GM19239 (cell line): ENCODE measurements around the gene SORBS1.
"Not testable (repeated sequence)": the region's sequence is repeated elsewhere in the genome, so short reads cannot be mapped to it uniquely, and the experiment has no call there.

Source experiments
- DNase-seq: peaks from one replicate; pipeline ENCODE4 v3.0.0; 2011; ENCODE audit warnings: low spot score; ENCODE audit not compliant: insufficient read length
- FAIRE-seq: peaks from 2 replicates; lab custom pipeline; 2011; peaks lifted over from hg19 to GRCh38; lab: Jason Lieb, UNC

Gene SORBS1

GRCh38 chr10:95472304-95473088 lies 88.7 kb downstream of the SORBS1 start:
- DNase-seq = no peak
- no peak for FAIRE-seq

DNA sequence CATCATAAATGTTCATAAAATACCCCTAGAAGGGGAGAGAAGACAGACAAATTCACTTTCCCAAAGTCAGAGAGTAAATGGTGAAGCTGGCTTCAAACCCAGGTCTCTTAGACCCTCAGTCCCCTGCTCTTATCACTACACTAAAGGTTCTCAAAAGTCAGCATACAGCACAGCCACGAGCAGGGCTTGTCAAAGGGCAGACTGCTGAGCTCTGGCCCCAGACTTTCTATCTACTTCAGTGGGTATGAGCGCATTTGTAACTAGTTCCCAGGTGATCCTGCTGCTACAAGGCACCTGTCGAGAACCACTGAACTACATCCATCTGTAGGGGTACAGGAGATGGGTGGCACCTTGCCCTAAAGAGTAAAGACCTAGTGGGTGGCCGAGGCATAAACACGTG lies 91.5 kb downstream of the SORBS1 start:
- FAIRE-seq (no peak), DNase-seq (no peak)

DNA sequence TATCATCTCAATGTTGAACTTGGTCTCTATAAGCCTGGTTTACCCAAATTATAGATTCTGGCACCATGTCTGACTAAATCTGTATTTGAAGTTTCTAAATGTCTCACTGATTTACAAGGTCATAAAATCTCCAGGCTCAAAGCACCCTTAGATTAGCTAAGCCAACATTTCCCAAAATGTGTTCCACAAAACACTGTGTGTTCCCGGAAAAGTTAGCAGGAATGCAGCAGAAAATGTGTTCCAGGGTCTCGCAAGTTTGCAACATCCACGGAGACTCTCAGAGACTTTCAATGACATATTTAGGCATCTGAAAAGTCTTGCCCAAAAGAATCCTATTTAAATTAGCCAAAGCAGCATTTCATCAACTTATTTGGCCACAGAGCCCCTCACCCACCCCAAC lies 91.9 kb downstream of the SORBS1 start:
- FAIRE-seq (no peak), DNase-seq (no peak)

DNA sequence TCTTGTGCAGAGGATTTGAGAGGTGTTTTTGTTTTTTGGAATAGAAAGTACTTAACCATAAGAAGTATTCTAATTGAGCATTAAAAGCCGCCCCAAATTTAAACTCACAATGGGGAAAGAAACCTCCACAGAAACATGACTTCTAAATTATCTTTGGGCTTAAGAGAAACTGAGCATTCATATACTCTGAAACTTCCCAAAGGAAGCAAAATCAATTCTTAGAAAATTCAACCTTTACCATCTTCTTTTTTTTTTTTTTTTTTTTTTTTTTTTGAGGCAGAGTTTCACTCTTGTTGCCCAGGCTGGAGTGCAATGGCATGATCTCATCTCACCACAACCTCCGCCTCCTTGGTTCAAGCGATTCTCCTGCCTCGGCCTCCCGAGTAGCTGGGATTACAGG lies 93.5 kb downstream of the SORBS1 start:
- DNase-seq, FAIRE-seq: not testable (repeated sequence)

DNA sequence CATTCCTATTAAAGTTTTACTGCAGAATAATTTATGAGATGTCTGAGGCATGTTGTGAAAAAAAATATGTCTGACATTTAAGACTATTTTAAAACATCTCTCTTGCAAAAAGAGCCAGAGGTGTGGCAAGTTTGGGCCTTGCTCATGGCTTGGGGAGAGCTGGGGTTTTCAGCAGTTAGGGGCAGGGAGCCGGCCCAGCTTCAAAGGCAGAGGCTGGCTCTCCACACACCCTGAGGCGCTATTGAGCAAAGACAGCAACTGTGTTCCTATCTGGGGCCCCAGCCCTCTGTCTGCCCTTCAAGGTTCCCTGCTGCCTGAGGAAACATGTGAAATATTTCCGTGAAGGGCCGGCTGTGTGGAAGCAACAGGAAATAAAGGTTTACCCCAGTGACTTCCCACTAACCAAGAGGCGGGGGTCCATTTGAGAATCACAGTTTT lies 94.0 kb downstream of the SORBS1 start:
- FAIRE-seq (no peak), DNase-seq (no peak)

GRCh38 chr10:95466436-95466835 lies 94.7 kb downstream of the SORBS1 start:
- FAIRE-seq (no peak), DNase-seq (no peak)

- DNase-seq (no peak), FAIRE-seq (no peak)
Measured at GRCh38 chr10:95464280-95464679, 96.9 kb downstream of the SORBS1 start.

GRCh38 chr10:95462740-95463667 lies 98.2 kb downstream of the SORBS1 start:
- DNase-seq = no peak
- no peak for FAIRE-seq

- no peak for FAIRE-seq
- no peak for DNase-seq
Measured at GRCh38 chr10:95461611-95462010, 99.6 kb downstream of the SORBS1 start.

DNA sequence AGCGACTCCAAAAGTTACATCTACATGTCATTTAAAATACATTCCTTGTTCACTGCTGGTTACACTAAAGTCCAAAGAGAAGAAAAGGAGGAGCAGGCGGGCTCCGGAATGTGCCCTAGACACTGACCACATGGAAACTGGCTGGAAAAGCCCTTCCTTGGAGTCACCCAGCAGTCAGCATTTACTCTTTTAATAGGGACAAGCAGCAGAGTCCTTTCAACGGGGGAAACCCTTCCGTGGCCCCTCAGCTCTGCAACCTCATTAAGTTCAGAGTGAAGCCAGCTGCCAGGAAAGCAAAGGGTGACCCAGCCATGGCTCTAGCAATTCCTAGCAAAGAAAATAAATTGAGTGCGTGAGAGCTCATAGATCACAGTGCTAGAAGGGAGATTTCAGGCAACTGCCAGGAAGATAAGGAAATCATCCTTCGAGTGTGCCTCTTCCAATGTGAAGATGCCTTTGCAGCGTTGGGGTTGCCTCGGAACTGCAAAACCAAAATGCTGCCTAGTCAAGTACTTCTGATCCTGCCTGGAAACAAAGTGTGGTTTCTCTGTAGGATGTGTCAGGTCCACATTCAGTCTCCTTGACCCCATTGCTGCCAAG lies 101.6 kb downstream of the SORBS1 start:
- FAIRE-seq = no peak

GRCh38 chr10:95458871-95459270 lies 102.3 kb downstream of the SORBS1 start:
- DNase-seq (no peak), FAIRE-seq (no peak)

More for the DNA sequence above, 101.6 kb downstream of the SORBS1 start:
- DNase-seq = no peak

GRCh38 chr10:95458014-95458413 lies 103.2 kb downstream of the SORBS1 start:
- DNase-seq = no peak
- FAIRE-seq = no peak

DNA sequence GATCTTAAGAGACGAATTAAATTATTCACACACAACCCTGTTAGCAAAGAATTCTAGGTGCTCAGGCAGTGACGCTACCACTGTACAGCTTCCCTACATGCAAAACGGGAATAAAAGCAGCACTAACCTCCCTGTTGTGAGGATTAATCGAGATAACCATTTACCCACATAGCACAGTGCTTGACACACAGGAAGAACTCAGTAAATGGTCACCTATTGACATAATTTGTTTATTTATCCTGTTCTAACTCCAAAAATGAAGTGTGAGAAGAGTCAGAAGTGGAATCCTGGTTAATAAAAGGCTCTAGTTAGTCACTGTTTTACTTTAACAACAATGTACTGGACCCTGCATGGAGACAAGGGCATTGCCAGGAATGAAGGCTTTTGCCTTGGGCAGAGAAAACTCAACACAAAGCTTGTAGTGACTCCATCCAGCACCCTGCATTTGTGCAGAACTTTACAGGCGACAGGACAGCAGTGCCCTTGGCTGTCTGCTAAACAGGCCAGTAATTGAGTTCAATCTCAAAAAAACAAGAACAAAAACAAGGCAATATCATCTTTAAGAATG lies 103.8 kb downstream of the SORBS1 start:
- FAIRE-seq (no peak), DNase-seq (no peak)

DNA sequence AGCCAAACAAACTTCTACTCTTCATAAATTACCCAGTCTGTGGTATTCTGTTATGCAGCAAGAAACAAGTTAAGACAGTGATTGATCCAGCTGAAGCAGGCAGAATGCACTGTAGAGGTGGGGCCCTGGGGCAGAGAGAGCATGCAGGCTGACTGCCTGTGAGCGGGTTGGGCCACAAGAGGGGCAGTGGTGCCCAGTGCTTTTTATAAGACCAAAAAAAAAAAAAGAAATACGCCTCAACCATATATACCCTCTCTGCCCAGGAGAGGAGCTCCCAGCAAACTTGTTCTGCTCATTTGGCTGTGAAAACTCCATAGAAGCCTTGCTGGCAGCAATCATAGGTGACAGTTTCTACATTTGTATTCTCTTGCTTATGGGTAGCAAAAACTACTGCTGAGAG lies 104.7 kb downstream of the SORBS1 start:
- DNase-seq (no peak), FAIRE-seq (no peak)

DNA sequence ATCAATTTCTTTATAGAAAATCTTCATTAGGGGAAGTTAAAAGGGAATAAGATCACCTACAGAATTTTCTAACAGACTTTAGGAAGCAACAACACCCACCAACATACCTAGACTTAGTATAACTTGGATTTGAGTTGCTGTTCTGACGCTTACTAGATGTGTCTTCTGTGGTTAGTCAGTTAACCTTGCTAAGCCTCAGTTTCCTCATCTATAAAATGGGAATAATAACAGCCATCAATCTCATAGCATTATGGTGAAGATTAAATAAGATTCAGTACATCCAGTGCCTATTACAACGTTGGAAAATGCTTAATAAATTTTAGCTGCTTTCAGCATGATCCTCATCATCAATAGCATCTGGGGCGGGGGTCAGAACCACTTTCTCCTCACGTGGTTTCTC lies 106.2 kb downstream of the SORBS1 start:
- DNase-seq (no peak), FAIRE-seq (no peak)

DNA sequence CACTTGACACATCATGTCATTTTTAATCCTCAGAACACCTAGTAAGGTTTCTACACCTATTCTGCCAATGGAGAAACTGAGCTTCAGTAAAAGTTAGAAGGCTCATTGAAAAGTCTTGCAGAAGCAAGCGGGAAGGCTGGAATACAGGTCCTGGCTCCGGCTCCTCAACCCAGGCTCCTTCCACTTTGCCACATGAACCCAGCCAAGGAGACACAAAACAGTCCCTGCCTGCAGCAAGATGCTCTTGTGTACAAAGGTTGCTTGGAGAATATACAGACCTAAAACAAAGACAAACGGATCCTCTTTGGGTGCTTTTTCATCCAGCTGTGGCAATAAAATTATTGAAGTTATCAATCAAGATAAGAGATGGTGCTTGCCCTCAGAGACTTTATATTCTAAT lies 106.8 kb downstream of the SORBS1 start:
- DNase-seq = no peak
- no peak for FAIRE-seq

GRCh38 chr10:95451568-95452524 lies 109.3 kb downstream of the SORBS1 start:
- no peak for FAIRE-seq

DNA sequence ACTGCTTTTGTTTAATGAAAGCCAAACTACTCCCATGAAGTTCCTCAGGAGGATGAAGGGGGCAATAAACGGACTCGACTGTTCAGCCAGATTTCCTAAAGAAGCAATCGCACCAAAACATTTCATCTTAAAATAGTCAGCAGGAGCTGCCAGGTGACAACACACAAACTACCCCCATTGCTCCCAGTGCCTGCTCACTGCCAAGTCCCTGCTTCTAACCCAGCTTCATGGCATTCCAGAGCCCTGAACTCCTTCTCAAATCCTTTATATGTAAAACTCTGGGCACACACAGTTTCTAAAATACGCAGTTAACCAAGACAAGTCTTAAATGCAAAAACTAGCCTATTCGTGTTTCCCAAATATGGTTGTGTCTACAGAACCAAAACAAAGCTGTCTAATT lies 110.0 kb downstream of the SORBS1 start:
- no peak for FAIRE-seq

More at GRCh38 chr10:95451568-95452524, 109.3 kb downstream of the SORBS1 start:
- DNase-seq = no peak

DNA sequence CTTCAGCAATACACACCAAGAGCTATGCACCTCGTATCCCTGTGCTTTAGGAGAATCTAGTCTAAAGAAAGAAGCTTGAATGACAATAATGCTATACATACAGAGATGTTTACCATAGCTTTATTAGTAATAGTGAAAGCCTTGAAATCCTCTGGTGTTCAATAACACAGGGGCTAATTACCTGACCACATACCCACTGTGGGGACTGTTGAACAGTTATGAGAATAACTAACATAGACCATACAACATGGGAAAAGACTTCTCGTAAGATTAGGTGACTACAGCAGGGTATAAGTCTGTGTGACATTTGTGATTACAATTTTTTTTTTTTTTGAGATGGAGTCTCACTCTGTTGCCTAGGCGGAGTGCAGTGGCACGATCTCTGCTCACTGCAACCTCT lies 111.0 kb downstream of the SORBS1 start:
- FAIRE-seq = no peak
- DNase-seq = no peak

More for the DNA sequence above, 110.0 kb downstream of the SORBS1 start:
- DNase-seq = no peak
